Measurements from ENCODE around the gene SIAH3. TPM values are rescaled to one million over a fixed set of nuclear protein-coding genes. Genes with fewer than 3 reads are reported as not detected.

Gene SIAH3
- total RNA-seq, 1 donor from 2014 or later: not detected

GRCh38 chr13:45792827-45793303 is 58.7 kb downstream of the SIAH3 start:
- intact Hi-C loops (cut with DNase I): no loop called here
- DNase-seq (ENCODE audit: low spot score): no peak

GRCh38 chr13:45788011-45788410 is 63.5 kb downstream of the SIAH3 start:
- intact Hi-C loops (cut with DNase I): no loop called here
- DNase-seq (ENCODE audit: low spot score): no peak

GRCh38 chr13:45787346-45787745 is 64.2 kb downstream of the SIAH3 start:
- no peak for DNase-seq (ENCODE audit: low spot score)
- intact Hi-C loops (cut with DNase I): no loop called here

GRCh38 chr13:45786293-45786920 is 65.1 kb downstream of the SIAH3 start:
- intact Hi-C loops (cut with DNase I): no loop called here
- DNase-seq (ENCODE audit: low spot score): no peak

- intact Hi-C loops (cut with DNase I): no loop called here
- DNase-seq (ENCODE audit: low spot score): no peak
Measured at GRCh38 chr13:45784755-45785675, 66.5 kb downstream of the SIAH3 start.

GRCh38 chr13:45783346-45784043 is 68.1 kb downstream of the SIAH3 start:
- intact Hi-C loops (cut with DNase I): no loop called here
- no peak for DNase-seq (ENCODE audit: low spot score)

- intact Hi-C loops (cut with DNase I): no loop called here
- DNase-seq (ENCODE audit: low spot score): no peak
Measured at GRCh38 chr13:45782327-45783045, 69.1 kb downstream of the SIAH3 start.

GRCh38 chr13:45781553-45782326 is 69.8 kb downstream of the SIAH3 start:
- intact Hi-C loops (cut with DNase I): no loop called here
- DNase-seq (ENCODE audit: low spot score): peak; percentile 85

GRCh38 chr13:45779901-45780300 is 71.7 kb downstream of the SIAH3 start:
- DNase-seq (ENCODE audit: low spot score): no peak
- intact Hi-C loops (cut with DNase I): no loop called here

GRCh38 chr13:45778882-45779281 is 72.7 kb downstream of the SIAH3 start:
- DNase-seq (ENCODE audit: low spot score): no peak
- intact Hi-C loops (cut with DNase I): no loop called here

GRCh38 chr13:45776748-45777147 is 74.8 kb downstream of the SIAH3 start:
- no peak for DNase-seq (ENCODE audit: low spot score)
- intact Hi-C loops (cut with DNase I): no loop called here

GRCh38 chr13:45775401-45775963 is 76.1 kb downstream of the SIAH3 start:
- intact Hi-C loops (cut with DNase I): no loop called here
- DNase-seq (ENCODE audit: low spot score): no peak

- intact Hi-C loops (cut with DNase I): no loop called here
- DNase-seq (ENCODE audit: low spot score): no peak
Measured at GRCh38 chr13:45773944-45774343, 77.6 kb downstream of the SIAH3 start.

- no peak for DNase-seq (ENCODE audit: low spot score)
- intact Hi-C loops (cut with DNase I): no loop called here
Measured at GRCh38 chr13:45773236-45773635, 78.3 kb downstream of the SIAH3 start.

GRCh38 chr13:45770886-45771285 is 80.7 kb downstream of the SIAH3 start:
- no peak for DNase-seq (ENCODE audit: low spot score)
- intact Hi-C loops (cut with DNase I): no loop called here

GRCh38 chr13:45768656-45769479 is 82.7 kb downstream of the SIAH3 start:
- intact Hi-C loops (cut with DNase I): no loop called here
- DNase-seq (ENCODE audit: low spot score): no peak

GRCh38 chr13:45765464-45765863 is 86.1 kb downstream of the SIAH3 start:
- no peak for DNase-seq (ENCODE audit: low spot score)
- intact Hi-C loops (cut with DNase I): no loop called here

GRCh38 chr13:45763419-45763818 is 88.1 kb downstream of the SIAH3 start:
- DNase-seq (ENCODE audit: low spot score): no peak
- intact Hi-C loops (cut with DNase I): no loop called here
